Activated T-helper 1 cell treated with Interleukin-2 at 50 U/mL for 16 hours (primary cell): ENCODE measurements around the gene ATP6V0A4.
"Not testable (repeated sequence)": the region's sequence is repeated elsewhere in the genome, so short reads cannot be mapped to it uniquely, and the experiment has no call there.

Experiments
- DNase-seq: peaks from one replicate; pipeline ENCODE4 v3.0.0-alpha.2; 2020; ENCODE audit warnings: low read depth

ATP6V0A4 gene

DNA sequence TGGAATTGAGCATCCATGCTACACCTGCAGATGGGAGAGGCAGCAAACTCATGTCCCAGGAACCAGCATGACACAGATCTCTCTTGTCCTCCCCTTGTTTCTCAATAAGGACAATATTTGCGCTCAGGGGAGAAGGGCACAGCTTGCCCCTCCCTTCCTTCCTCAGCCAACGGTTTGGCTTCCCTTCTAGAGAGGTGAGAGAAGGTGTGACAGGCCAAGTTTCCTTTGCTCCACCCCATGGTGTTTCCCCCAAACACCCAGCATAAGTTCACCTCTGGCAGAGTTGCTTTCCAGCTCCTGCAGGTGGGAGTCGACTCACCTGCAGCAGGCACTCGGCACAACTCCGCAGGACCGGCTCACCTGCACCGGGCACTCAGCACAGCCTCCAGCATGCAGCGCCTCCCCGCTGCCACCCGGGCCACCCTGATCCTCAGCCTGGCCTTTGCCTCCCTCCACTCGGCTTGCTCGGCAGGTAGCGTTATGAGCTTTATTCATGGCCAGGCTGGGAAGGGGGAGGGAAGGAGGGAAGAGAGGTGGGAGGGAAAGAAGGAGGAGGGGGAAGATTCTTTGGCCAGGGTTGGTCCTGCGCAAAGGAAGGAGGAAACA is at the start of gene ATP6V0A4, which contains the start of gene TMEM213:
ATP6V0A4 (minus strand) TSS at position 482 of the 606 bp plus-strand sequence. CDS start 26,949 bp downstream, outside the sequence.
TMEM213 (plus strand) TSS at position 280 of the 606 bp plus-strand sequence; CDS start at position 391, 111 bp downstream.
- no peak for DNase-seq

GRCh38 chr7:138845711-138846110 is 47.7 kb upstream of the ATP6V0A4 start:
- DNase-seq: no peak

DNA sequence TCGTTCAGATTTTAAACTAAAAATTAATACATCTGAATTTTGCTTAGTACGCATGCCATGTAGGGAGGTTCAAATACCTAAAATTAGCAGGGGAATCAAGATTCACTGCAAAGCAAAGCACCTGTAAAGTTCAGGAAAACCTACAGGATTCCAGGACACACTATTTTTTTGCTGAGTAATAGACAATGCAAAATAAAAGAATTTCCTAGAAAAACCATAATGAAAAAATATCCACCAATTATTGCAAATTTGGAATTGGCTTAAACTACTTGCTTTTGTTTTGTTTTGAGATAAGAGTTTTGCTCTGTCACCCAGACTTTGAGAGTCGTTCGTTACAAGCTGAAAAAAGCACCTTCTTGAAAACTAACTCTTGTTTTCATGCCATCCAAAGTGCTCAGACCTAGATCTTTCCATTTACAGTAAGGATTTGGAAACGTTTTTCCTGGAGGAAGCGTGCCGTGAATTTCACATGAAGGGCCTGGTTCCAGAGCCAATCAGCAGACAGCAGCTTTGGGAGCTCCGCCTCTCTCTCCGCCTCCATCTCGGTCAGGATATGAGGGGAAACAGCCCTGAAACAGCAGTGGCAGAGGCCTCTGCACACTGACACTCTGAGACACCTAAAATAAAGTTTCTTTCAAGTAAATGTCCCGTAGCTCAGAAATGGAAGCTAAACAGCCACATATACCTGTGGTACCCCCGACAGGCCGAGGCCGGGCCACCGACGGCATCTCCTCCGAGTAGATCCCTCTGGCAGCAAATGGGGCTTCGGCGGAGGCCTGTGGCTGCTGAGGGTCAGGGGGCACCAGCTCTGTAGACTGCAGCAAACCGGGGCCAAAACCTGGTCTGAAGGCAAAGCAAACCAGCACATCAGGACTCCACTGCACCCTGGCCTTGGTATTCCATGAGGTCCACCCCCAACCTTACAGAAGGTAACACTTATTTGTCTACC is 45.9 kb upstream of the ATP6V0A4 start:
- no peak for DNase-seq

GRCh38 chr7:138842111-138842510 is 44.1 kb upstream of the ATP6V0A4 start:
- no peak for DNase-seq

- no peak for DNase-seq
Observed at GRCh38 chr7:138838166-138838565, 40.2 kb upstream of the ATP6V0A4 start.

- DNase-seq: no peak
Observed at GRCh38 chr7:138837627-138838026, 39.6 kb upstream of the ATP6V0A4 start.

- no peak for DNase-seq
Observed at GRCh38 chr7:138835087-138835486, 37.1 kb upstream of the ATP6V0A4 start.

GRCh38 chr7:138834583-138834982 is 36.6 kb upstream of the ATP6V0A4 start:
- no peak for DNase-seq

GRCh38 chr7:138833596-138833995 is 35.6 kb upstream of the ATP6V0A4 start:
- DNase-seq: no peak

DNA sequence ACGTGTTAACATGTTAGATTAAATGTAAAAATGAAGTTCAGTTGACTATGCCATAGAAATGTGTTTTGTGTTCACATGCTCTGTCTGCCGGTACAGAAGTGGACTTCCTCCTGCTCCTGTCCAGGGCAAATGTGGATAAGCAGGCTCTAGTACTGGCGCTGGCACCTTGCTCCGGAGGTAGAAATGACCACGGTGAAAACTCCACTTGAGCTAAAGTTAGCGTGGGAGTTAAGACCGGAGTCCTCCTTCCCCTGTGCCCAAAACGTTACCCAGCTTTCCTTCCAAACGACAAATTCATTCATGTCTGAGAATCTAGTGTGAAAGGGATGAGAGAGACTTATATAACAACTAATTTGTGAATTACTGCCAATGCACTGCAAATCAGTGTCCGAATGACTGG is 35.0 kb upstream of the ATP6V0A4 start:
- DNase-seq: no peak

DNA sequence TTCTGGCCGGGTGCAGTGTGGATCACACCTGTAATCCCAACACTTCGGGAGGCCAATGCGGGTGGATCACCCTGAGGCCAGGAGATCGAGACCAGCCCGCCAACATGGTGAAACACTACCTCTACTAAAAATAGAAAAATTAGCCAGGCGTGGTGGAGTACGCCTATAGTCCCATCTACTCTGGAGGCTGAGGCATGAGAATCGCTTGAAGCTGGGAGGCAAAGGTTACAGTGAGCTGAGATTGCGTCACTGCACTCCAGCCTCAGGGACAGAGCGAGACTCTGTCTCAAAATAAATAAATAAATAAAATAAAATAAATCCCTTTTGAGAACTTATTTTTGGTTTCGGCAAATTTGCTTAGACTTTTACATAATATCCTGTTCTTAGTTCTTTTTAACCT is 31.3 kb upstream of the ATP6V0A4 start:
- DNase-seq: no peak

GRCh38 chr7:138828302-138828701 is 30.3 kb upstream of the ATP6V0A4 start:
- no peak for DNase-seq

DNA sequence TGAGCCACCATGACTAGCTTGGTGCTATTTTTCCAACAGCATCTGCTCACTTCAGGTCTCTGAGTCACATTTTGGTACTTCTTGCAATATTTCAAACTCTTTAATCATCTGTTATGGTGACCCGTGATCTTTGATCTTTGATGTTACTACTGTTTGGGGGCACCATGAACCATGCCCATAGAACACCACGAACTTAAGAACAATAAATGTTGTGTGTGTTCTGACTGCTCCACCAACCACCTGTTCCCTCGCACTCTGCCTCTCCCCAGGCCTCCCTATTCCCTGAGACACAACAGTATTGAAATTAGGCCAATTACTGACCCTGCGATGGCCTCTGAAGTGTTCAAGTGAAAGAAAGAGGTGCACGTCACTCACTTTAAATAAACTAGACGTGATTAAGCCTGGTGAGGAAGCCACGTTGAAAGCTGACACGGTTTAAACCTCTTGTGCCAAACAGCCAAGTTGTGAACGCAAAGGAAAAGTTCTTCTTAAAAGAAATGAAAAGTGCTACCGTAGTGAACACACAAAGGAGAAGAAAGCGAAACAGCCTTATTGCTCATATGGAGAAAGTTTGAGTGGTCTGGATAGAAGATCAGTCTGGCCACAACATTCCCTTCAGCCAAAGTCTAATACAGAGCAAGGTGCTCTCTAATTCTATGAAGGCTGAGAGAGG is 27.2 kb upstream of the ATP6V0A4 start:
- DNase-seq: no peak

DNA sequence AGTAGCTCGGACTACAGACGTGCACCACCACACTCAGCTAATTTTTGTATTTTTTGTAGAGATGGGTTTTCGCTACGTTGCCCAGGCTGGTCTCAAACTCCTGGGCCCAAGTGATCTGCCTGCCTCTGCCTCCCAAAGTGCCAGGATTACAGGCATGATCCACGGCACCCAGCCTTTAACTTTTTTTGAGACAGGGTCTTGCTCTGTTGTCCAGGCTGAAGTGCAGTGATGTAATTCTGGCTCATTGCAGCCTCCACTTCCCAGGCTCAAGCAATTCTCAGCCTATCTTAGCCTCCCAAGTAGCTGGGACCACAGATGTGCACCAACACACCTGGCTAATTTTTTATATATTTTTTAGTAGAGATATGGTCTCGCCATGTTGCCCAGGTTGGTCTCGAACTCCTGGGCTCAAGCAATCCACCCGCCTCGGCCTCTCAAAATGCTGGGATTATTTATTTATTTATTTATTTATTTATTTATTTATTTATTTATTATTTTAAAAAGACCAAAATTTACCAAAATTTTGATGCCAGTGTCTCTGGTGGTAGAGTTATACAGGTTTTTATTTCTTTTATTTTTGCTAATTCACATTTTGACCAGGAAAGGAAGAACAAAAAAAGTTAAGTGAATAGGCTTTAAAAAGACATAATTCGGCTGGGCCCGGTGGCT is 25.0 kb upstream of the ATP6V0A4 start:
- no peak for DNase-seq

DNA sequence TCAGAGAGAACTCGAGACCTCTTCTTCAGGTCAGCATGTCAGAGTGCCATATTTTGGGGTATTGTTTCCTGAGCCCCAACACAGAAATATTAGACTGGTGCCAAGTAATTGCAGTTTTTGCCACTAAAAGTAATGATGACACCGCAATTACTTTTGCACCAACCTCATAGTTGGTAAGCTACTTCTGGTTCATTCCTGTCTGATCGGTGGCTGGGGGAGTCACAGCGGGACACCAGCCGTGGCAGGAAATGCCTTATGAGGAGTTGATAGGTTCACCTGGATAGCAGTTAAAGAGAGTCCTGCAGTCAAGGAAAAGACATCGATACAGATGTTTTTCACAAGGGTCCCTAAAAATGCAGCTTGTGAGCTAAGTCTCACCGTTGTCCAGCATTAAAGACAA is 23.9 kb upstream of the ATP6V0A4 start:
- no peak for DNase-seq

DNA sequence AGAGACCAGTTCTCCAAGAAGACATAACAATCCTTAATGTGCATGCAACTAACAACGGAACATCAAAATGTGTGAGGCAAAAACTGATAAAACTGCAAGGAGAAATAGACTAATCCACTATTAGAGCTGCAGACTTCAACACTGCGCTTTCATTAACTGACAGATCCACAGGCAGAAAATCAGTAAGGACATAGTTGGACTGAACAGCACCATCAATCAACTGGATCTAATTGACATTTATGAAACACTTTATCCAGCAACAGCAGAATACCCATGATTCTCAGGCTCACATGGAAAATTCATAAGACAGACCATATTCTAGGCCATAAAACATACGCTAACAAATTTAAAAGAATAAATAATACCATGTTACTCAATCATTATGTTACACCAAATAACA is 21.6 kb upstream of the ATP6V0A4 start:
- no peak for DNase-seq

DNA sequence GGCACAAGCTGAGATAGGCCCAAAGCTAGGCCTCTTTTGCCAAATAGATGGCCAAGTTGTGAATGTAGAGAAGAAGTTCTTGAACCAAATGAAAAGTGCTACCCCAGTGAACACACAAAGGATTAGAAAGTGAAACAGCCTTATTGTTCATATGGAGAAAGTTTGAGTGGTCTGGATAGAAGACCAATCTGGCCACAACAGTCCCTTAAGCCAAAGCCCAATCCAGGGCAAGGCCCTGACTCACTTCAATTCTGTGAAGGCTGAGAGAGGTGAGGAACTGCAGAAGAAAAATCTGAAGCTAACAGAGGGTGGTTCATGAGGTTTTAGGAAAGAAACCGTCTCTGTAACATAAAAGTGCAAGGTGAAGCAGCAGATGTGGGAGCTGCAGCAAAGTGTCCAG is 18.7 kb upstream of the ATP6V0A4 start:
- no peak for DNase-seq

GRCh38 chr7:138814816-138815332 is 16.9 kb upstream of the ATP6V0A4 start:
- no peak for DNase-seq

DNA sequence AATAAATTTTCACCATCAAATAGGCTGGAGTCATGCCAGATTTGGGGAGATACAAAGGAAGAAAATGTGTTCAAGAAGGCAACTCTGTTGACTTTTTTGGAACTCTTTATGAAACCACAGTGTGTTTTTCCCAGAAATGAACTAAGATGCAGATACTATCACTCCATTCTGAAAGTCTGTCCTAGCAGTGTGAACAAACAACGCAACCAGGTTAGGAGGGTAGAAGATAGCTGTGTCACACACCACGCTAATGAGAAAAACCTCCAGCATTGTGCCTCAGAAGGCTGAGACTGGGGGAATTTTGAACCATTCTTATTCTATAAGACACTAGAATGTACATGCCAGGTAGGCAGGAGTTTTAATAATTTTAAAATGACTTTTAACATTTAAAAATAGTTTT is 15.9 kb upstream of the ATP6V0A4 start:
- DNase-seq: no peak

DNA sequence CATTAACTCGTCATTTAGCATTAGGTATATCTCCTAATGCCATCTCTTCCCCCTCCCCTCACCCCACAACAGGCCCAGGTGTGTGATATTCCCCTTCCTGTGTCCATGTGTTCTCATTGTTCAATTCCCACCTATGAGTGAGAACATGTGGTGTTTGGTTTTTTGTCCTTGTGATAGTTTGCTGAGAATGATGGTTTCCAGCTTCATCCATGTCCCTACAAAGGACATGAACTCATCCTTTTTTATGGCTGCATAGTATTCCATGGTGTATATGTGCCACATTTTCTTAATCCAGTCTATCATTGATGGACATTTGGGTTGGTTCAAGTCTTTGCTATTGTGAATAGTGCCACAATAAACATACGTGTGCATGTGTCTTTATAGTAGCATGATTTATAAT is 13.3 kb upstream of the ATP6V0A4 start:
- DNase-seq: not testable (repeated sequence)

GRCh38 chr7:138809346-138809745 is 11.3 kb upstream of the ATP6V0A4 start:
- DNase-seq: no peak

DNA sequence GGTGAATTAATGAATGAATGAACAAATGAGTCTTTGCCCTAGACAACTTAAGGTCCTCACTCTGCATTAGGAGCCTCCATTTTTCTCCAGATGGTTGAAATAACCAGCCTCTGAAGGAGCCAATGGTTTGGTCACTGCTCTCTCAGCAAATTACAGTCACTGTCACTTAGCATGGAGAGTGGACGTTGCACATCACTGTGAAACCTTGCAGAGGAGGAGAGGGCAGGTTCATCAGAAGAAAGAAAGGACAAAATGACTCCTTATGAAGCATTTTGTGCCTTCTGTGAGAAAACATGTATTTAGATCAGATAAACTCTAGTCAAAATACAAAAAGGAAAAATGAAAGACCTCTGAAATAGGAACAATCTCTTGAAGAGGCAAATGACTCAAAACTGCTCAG is 6.6 kb upstream of the ATP6V0A4 start:
- no peak for DNase-seq
